Type B pancreatic cell (in vitro differentiated cells): ENCODE results near the gene ZFYVE19. TPM values are rescaled to one million over a fixed set of nuclear protein-coding genes. Genes with fewer than 3 reads are reported as not detected.

ENCODE experiments used
- DNase-seq: peaks from one replicate; pipeline ENCODE4 v3.0.0; 2021; ENCODE audit warnings: mixed read lengths; ENCODE audit not compliant: unreplicated experiment; ENCODE audit errors: extremely low spot score
- H3K27ac Mint-ChIP-seq: 2 replicates; pipeline ENCODE4 v1.8.0; 2021; ENCODE audit warnings: mild to moderate bottlenecking, mixed read lengths
- H3K27me3 Mint-ChIP-seq: 2 replicates; pipeline ENCODE4 v1.8.0; 2021; ENCODE audit warnings: mixed read lengths
- H3K36me3 Mint-ChIP-seq: 2 replicates; pipeline ENCODE4 v1.8.0; 2021; ENCODE audit warnings: mixed read lengths
- H3K4me1 Mint-ChIP-seq: one replicate; pipeline ENCODE4 v1.8.0; 2021; ENCODE audit warnings: mixed read lengths; ENCODE audit not compliant: unreplicated experiment
- H3K4me3 Mint-ChIP-seq: 2 replicates; pipeline ENCODE4 v1.8.0; 2021; ENCODE audit warnings: mild to moderate bottlenecking, mixed read lengths
- H3K9me3 Mint-ChIP-seq: 2 replicates; pipeline ENCODE4 v1.8.0; 2021; ENCODE audit warnings: mixed read lengths
- CTCF ChIP-seq: fragments of 200-600 bp; sonication (generic); conservative IDR thresholded peaks from 2 replicates; pipeline ENCODE4 v1.5.0; 2021; ENCODE audit warnings: antibody characterized with exemption, mild to moderate bottlenecking
- total RNA-seq: library from RNA; stranded (reverse); gene quantifications from 2 replicates; pipeline ENCODE4 v1.2.1, GENCODE V29; 2021; ENCODE audit warnings: low replicate concordance

Gene ZFYVE19
- total RNA-seq, 1 donor from 2014 or later: 31.6 TPM

- Mint-ChIP-seq H3K4me3 (no peak overlapping the region), H3K9me3 (no peaks in the 10 kb centered on the region), H3K27me3 (no peaks in the 10 kb centered on the region), H3K4me1 (peaks cover 29% of the 10 kb centered on the region), H3K36me3 (peaks cover 25% of the 10 kb centered on the region), H3K27ac (peak overlapping the region; percentile 88)
- TF ChIP-seq CTCF: no peak
- DNase-seq: no peak
Measured at GRCh38 chr15:40799523-40799922, 7.4 kb upstream of the ZFYVE19 start.

GRCh38 chr15:40803076-40803475, 3.8 kb upstream of the ZFYVE19 start:
- no peak for TF ChIP-seq CTCF
- Mint-ChIP-seq H3K9me3 (no peaks in the 10 kb centered on the region), H3K36me3 (peaks cover 26% of the 10 kb centered on the region), H3K4me3 (no peak overlapping the region), H3K27me3 (no peaks in the 10 kb centered on the region), H3K27ac (no peak overlapping the region), H3K4me1 (peaks cover 25% of the 10 kb centered on the region)
- DNase-seq: no peak

GRCh38 chr15:40803688-40804087, 3.2 kb upstream of the ZFYVE19 start:
- Mint-ChIP-seq H3K9me3 (no peaks in the 10 kb centered on the region), H3K4me3 (no peak overlapping the region), H3K36me3 (peaks cover 21% of the 10 kb centered on the region), H3K27me3 (no peaks in the 10 kb centered on the region), H3K4me1 (peaks cover 25% of the 10 kb centered on the region), H3K27ac (no peak overlapping the region)
- TF ChIP-seq CTCF: no peak
- DNase-seq: no peak

- Mint-ChIP-seq H3K27ac (peak overlapping the region; percentile 97), H3K9me3 (no peaks in the 10 kb centered on the region)
- no peak for DNase-seq
Measured at GRCh38 chr15:40806672-40807027, 239 bp upstream of the ZFYVE19 start.

GRCh38 chr15:40807888-40808461, 1.1 kb downstream of the ZFYVE19 start:
- TF ChIP-seq CTCF: no peak
- no peak for DNase-seq
- no peaks in the 10 kb centered on the region for H3K9me3 Mint-ChIP-seq
- peaks cover 21% of the 10 kb centered on the region for H3K4me1 Mint-ChIP-seq
- H3K27ac Mint-ChIP-seq: peak overlapping the region; percentile 97
- H3K27me3 Mint-ChIP-seq: no peaks in the 10 kb centered on the region
- peak overlapping the region; percentile 98 for H3K4me3 Mint-ChIP-seq
- H3K36me3 Mint-ChIP-seq: peaks cover 3% of the 10 kb centered on the region

More at GRCh38 chr15:40806672-40807027, 239 bp upstream of the ZFYVE19 start:
- no peaks in the 10 kb centered on the region for H3K27me3 Mint-ChIP-seq
- H3K36me3 Mint-ChIP-seq: peaks cover 6% of the 10 kb centered on the region
- peak overlapping the region; percentile 98 for H3K4me3 Mint-ChIP-seq
- TF ChIP-seq CTCF: no peak
- H3K4me1 Mint-ChIP-seq: peaks cover 24% of the 10 kb centered on the region
